ENCODE data around the gene TVP23A.

The TVP23A gene

GRCh38 chr16:10817963-10818941 is at the start of gene TVP23A:
Gene TVP23A (minus strand): TSS chr16:10818794. CDS start chr16:10818493, 301 bp downstream.
- DNase-seq (ENCODE audit: low read depth in 2 of 2): no peak

DNA sequence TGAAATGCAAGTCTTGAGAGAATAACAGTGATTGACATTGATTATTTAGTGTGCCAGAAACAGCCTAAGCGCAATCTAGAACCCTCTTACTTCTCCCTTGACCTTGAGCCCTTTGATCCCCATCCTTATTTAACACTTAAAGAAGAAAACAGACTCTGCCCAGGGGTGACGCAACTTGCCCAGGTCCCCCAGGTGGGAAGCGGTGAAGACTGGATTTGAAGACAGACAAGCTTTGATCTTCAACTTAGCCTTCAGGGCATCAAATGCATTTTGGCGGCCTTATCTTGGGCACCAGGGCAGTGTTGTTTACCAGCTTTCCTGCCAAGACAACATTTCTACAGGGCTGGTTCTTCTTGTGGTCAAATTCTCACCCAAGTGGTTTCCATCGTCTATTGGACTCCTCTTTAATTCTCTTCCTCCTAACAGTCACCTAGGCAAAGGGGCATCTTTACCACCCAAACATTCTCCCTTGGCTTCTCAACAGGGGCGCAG is 49.6 kb upstream of the TVP23A start:
- DNase-seq (ENCODE audit: low read depth in 2 of 2): no peak

DNA sequence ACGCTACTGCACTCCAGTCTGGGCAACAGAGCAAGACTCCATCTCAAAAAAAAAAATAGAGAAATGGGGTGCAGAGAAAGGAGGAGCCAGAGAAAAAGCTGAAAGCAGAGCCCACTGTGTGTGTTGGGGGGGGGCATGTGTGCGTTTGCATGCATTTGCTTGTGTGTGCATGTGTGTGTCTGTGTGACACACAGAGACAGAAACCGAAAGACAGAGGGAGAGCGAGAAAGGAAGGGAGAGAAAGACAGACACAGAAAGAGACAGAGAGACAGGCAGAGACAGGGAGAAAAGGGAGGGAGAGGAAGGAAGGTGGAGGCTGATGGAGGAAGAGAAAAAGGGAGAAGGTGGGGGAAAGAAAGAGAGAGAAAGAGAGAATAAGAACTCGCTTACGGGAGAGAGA is 48.6 kb upstream of the TVP23A start:
- no peak for DNase-seq (ENCODE audit: low read depth in 2 of 2)

- DNase-seq (ENCODE audit: low read depth in 2 of 2): no peak
Observed at GRCh38 chr16:10865991-10866966, 47.7 kb upstream of the TVP23A start.

DNA sequence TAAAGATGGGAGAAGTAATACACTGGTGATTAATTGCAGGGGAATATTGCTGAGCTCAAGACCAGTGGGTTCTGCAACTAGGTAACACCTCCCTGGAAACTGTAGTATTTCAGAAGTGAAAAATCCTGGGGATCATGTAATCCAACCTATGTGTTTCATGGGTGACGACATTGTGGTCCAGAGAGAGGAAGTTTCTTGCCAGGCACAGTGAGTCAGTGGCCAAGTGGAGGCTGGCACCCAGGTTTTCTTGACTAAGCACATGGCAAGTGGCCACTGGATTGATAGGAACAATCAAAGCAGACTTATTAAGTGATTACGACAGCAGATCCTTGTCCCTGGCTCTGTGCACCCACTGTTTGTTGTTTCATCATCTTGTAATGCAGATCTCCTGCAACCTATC is 43.8 kb upstream of the TVP23A start:
- DNase-seq (ENCODE audit: low read depth in 2 of 2): no peak

- no peak for DNase-seq (ENCODE audit: low read depth in 2 of 2)
Observed at GRCh38 chr16:10859658-10860057, 41.1 kb upstream of the TVP23A start.

DNA sequence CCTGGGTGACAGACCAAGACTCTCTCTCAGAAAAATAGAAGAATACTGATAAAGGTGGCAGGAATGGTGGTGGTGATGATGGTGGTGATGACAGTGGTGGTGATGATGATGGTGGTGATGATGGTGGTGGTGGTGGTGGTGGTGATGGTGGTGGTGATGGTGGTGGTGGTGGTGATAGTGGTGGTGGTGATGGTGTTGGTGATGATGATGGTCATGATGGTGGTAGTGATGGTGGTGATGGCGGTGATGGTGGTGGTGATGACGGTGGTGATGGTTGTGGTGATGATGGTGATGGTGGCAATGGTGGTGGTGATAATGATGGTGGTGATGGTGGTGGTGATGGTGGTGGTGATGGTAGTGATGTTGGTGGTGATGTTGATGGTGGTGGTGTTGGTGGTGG is 40.4 kb upstream of the TVP23A start:
- DNase-seq (ENCODE audit: low read depth in 2 of 2): no peak

- no peak for DNase-seq (ENCODE audit: low read depth in 2 of 2)
Observed at GRCh38 chr16:10858203-10858602, 39.6 kb upstream of the TVP23A start.

DNA sequence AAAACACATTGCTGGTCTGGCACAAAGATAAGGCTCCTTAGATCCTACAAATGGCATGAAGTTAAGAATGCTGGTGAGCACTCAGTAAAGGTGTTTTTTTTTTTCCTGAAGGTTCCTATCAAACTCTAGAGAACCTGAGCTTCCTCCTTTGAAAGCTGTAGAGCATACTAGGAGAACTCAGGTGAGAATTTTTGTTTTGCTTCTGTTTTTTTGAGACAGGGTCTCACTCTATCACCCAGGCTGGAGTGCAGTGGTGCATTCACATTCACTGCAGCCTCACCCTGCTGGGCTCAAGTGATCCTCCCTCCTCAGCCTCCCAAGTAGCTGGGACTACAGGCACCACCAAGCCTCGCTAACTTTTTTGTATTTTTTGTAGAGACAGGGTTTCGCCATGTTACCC is 37.4 kb upstream of the TVP23A start:
- DNase-seq (ENCODE audit: low read depth in 2 of 2): no peak

GRCh38 chr16:10852948-10853347 is 34.4 kb upstream of the TVP23A start:
- no peak for DNase-seq (ENCODE audit: low read depth in 2 of 2)

- DNase-seq (ENCODE audit: low read depth in 2 of 2): no peak
Observed at GRCh38 chr16:10852286-10852685, 33.7 kb upstream of the TVP23A start.

GRCh38 chr16:10851512-10851911 is 32.9 kb upstream of the TVP23A start:
- DNase-seq (ENCODE audit: low read depth in 2 of 2): no peak

DNA sequence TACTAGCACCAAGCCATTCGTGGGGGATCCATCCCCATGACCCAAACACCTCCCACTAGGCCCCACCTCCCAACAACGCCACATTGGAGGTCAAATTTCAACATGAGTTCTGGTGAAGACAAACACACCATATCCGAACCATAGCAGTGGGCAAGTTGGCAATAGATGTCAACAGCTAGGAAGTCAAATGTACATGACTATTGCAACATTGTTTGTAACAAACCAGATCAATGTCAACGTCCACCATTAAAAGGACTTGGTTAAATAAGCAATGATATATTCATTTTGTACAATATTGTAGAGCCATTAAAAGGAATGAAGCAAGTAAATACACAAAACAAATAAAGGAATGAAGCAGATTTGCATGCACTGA is 31.9 kb upstream of the TVP23A start:
- DNase-seq (ENCODE audit: low read depth in 2 of 2): no peak

GRCh38 chr16:10849736-10850477 is 31.3 kb upstream of the TVP23A start:
- no peak for DNase-seq (ENCODE audit: low read depth in 2 of 2)

GRCh38 chr16:10847176-10847575 is 28.6 kb upstream of the TVP23A start:
- DNase-seq (ENCODE audit: low read depth in 2 of 2): no peak

DNA sequence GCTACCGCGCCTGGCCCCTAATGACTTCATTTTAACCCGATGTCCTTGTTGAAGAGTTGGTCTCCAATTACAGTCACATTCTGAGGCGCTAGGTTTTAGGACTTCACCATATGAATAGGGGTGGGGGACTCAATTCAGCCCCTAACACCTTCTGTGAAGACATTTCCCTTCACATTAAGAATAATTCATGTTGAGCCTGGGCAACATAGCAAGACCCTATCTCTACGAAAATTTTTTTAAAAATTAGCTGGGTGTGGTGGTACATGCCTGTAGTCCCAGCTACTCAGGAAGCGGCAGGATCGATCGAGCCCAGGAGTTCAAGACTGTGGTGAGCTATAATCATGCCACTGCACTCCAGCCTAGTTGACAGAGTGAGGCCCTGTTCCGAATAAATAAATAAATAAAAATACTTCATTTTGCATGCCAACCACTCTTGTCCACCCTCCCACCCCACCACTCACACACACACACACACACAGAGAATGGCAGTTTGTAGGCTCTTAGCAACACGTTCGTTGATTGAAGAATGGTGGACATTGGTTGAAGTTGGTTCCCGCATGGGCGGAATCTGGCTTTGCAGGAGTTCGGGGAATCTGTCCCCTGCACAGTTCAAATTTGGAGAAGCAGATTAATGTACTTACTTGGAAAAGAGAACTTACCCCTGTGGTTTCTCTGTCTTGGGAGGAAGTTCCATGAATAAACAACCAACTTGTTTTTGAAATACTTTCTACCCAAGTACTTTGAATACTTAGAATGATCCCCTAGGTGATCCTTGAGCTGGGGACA is 27.8 kb upstream of the TVP23A start:
- no peak for DNase-seq (ENCODE audit: low read depth in 2 of 2)

GRCh38 chr16:10840703-10841102 is 22.1 kb upstream of the TVP23A start:
- no peak for DNase-seq (ENCODE audit: low read depth in 2 of 2)

DNA sequence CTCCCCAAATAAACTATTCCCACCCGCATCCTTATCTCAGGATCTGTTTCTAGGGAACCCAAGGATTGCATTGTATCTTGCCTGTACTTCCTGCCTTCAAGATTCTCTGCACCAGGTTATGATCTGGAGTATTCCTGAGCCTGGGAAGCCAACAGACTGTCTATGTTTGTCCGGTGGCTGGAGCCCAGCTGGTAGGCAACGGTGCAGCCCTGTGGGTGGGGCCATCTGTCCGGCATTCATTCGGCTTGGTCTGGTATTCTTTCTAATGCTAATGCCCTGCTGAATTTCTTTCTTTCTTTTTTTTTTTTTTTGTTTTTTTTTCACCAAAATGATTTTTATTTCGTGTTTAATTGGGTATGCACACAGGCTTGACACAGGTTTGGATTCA is 20.7 kb upstream of the TVP23A start:
- DNase-seq (ENCODE audit: low read depth in 2 of 2): no peak

DNA sequence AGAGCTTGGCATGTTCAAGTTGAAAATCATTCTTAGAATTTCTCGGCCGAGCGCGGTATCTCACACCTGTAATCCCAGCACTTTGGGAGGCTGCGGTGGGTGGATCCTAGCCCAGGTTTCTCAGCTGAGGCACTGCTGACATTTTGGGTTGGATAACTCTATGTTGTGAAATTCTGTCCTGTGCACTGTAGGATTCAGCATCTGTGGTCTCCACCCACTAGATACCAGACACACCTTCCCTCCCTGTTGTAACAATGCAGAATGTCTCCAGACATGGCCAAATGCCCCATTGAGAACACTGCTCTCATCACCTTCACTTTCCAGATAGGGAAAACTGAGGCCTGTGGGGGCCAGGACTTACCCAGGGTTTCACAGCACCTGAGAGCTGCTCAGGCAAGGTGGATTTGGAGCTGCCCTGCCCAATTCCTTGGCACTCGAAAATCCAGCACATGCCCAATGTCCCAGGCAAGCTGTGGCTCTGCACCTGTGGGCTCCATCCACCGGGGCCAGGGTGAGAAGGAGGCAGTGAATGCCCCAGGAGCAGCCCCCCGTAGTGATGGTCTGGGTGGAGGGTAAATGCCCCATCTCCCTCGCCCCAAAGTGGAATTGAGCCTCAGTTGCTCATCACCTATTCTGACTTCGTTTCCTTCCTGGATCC is 20.2 kb upstream of the TVP23A start:
- DNase-seq (ENCODE audit: low read depth in 2 of 2): no peak

DNA sequence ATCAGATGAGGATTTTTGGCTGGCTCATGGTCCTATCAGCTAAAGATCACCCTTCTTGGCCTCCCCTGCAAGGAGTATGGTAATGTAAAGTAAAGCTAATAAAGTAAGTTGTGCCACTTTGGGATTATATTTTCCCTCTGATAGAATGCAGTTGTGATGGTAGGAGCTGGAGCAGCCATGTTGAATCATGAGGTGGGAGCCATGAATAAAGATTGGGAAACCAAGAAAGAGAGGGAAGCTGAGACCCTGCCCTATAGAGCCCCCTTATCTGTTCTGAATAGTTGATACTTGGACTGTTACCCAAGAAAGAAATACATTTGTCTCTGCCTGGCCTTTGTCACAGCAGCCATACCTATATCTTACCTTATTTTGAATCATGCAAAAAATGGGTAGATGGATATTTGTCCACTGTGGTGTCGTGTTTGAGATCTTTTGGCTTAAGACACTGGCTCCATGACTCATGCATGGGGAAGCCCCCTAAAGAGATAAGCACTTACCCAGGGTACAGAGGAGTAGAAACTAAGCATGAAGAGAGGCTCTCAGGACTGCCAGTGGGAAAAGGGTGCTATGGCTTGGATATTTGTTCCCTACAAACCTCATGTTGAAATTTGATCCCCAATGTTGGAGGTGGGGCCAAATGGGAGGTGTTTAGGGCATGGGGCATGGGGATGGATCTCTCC is 17.7 kb upstream of the TVP23A start:
- no peak for DNase-seq (ENCODE audit: low read depth in 2 of 2)
